GM12873 (cell line): ENCODE measurements around the gene CDC42BPA.

Experiments used
- CTCF ChIP-seq: IDR thresholded peaks from 2 replicates; pipeline ENCODE4 v1.5.1; 2012; ENCODE audit warnings: low read depth, mild to moderate bottlenecking, moderate library complexity, low read length, control low read depth; ENCODE audit not compliant: insufficient read depth; ENCODE audit errors: missing control alignments

Gene CDC42BPA

DNA sequence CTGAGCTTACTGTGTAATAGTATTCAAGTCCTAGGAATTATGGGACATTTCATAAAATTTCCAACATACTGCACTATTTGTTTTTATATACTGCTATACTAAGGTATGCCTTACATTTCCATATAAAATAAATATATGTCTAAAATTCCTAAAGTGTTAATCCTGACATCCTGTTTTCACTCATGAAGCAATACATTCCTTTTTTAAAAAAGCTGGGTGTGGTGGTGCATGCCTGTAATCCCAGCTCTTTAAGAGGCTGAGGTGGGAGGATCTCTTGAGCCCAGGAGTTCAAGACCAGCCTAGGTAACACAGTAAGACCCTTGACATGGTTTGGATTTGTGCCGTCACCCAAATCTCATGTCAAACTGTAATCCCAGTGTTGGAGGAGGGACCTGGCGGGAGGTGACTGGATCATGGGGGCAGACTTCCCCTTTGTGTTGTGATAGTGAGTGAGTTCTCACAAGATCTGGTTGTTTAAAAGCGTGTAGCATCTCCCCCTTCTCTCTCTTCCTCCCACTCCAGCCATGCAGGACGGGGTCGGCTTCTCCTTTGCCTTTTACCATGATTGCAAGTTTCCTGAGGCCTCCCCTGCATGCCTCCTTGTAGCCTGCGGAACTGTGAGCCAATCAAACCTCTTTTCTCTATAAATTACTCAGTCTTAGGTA lies 5.8 kb downstream of the CDC42BPA start:
- TF ChIP-seq CTCF, result no peak

DNA sequence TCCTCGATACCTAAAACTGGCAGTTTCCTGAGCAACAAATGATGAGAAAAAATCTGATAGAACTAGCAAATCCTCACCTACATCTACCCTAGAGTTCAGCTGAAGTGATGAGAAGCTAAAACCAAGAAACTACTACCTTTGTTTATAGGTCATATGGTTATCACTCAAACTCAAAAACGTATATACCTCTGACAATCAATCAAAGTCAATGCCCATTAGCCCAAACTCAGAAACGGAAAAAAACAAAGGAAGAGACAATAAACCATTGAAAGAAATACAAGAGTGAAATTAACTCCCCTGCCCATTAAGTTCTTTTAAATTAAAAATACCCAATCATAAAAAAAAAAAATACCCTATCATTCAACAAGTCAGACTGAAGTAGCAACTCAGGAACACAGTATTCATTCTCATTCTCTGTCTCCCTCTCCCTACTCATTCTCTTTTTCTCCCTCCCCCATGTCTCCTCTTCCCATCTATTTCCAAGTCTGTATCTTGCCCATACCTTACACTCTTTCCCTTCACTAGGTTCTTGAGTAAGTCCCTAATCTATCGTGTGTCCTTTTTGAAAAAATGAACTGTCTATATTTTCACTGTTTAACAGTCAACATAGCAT lies 6.8 kb downstream of the CDC42BPA start:
- TF ChIP-seq CTCF, result no peak

GRCh38 chr1:227308367-227309336 lies 9.6 kb downstream of the CDC42BPA start:
- no peak for TF ChIP-seq CTCF

- TF ChIP-seq CTCF, result no peak
Observed at GRCh38 chr1:227306689-227307088, 11.6 kb downstream of the CDC42BPA start.

DNA sequence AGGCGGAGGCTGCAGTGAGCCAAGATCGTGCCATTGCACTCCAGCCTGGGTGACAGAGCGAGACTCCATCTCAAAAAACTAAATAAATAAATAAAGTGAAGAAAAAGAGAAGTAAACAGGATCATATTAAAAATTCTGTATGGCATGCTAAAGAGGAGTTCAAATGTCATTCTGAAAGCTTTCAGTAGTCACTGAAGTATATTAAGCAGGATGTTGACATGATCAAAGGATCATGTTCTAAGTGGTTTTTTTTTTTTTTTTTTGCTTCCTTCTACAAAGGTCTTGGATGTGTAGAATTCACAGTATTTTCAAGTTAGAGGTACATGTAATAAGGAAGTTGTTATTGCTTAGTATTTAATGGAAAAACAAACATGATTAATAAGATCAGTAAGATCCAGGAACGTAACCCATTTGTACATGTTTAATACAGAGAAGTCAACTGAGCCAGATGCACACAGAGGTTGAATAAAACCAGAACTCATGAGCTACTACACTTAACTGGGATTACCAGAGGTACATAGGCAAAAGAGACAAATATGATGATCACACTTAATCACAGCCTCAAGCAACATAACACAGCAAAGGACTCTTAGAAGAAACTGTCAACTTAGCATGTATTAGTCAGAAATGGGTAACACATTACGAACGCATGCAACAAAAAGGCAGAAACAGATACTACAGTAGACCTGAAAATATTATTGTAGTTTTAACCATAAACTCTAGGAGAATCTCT lies 12.2 kb downstream of the CDC42BPA start:
- no peak for TF ChIP-seq CTCF

- no peak for TF ChIP-seq CTCF
Observed at GRCh38 chr1:227304665-227305064, 13.6 kb downstream of the CDC42BPA start.
